GM12878 (cell line): ENCODE data around the gene ELL. TPM values are rescaled to one million over a fixed set of nuclear protein-coding genes. Genes with fewer than 3 reads are reported as not detected.
A peak's percentile ranks its signal among the peaks of the same experiment; 100 is the strongest.

ENCODE experiments used
- ATAC-seq: fragments of 200-7000 bp; cut with Tn5 transposase; 3 replicates; pipeline ENCODE4 v1.9.1; 2020; ENCODE audit warnings: mild to moderate bottlenecking, moderate library complexity
- BruUV-seq: library from RNA; stranded (reverse); fragments of 400-500 nt; replicated peaks from 2 replicates; lab custom pipeline; 2021; lab: Mats Ljungman, UMichigan
- CTCF ChIA-PET: fragments of 300-600 bp; sonication (Branson Sonifier 250); formaldehyde crosslinking; extraction: SDS; loops from one replicate; lab custom pipeline; 2021; ENCODE audit warnings: inconsistent platforms; lab: Yijun Ruan, JAX
- POLR2A ChIA-PET: fragments of 350-600 bp; formaldehyde crosslinking; extraction: SDS; loops from one replicate; lab custom pipeline; 2021; ENCODE audit warnings: inconsistent platforms; lab: Charles Lee
- RAD21 ChIA-PET: fragments of 300-600 bp; sonication (Branson Sonifier 250); formaldehyde crosslinking; loops from one replicate; lab custom pipeline; 2023; ENCODE audit warnings: antibody characterized with exemption; ENCODE audit not compliant: unreplicated experiment; lab: Charles Lee
- SMC1A ChIA-PET: fragments of 300-600 bp; sonication (Branson Sonifier 250); formaldehyde crosslinking; loops from one replicate; lab custom pipeline; 2023; ENCODE audit not compliant: unreplicated experiment, uncharacterized antibody; lab: Charles Lee
- DNase-seq: peaks from one replicate; pipeline ENCODE4 v3.0.0-alpha.2; 2011; ENCODE audit warnings: low read depth, low spot score
- FAIRE-seq: peaks from 3 replicates; lab custom pipeline; 2011; peaks lifted over from hg19 to GRCh38; lab: Jason Lieb, UNC
- H2AFZ ChIP-seq: 2 replicates; pipeline ENCODE4 v1.6.0; 2011; ENCODE audit warnings: low read depth, low read length, control low read depth; ENCODE audit not compliant: control insufficient read depth
- H3K27ac ChIP-seq: 2 replicates; pipeline ENCODE4 v1.5.1; 2011; ENCODE audit warnings: control low read depth; ENCODE audit not compliant: control insufficient read depth, insufficient read depth
- H3K27me3 ChIP-seq, 2 experiments: replicated peaks in 1 of 2; 2 replicates each; pipeline versions ENCODE4 v1.6.0 to v1.6.1; 2011; ENCODE audit warnings: low read length in 1 of 2; ENCODE audit not compliant: control insufficient read depth in 2 of 2, insufficient read depth in 2 of 2
- H3K36me3 ChIP-seq, 2 experiments: 2 replicates each; pipeline ENCODE4 v1.5.1; 2011; ENCODE audit warnings: low read length in 1 of 2; ENCODE audit not compliant: control insufficient read depth in 2 of 2, insufficient read depth in 2 of 2
- H3K4me1 ChIP-seq: 2 replicates; pipeline ENCODE4 v1.6.1; 2011; ENCODE audit warnings: mild to moderate bottlenecking, low read length, moderate library complexity, mixed read lengths; ENCODE audit not compliant: control insufficient read depth, insufficient read depth
- H3K4me2 ChIP-seq: 2 replicates; pipeline ENCODE4 v1.6.0; 2011; ENCODE audit warnings: control low read depth; ENCODE audit not compliant: control insufficient read depth, insufficient read depth
- H3K4me3 ChIP-seq: fragments of 200-600 bp; sonication (generic); 2 replicates; pipeline ENCODE4 v1.5.1; 2016
- H3K79me2 ChIP-seq: 2 replicates; pipeline ENCODE4 v1.6.0; 2011; ENCODE audit warnings: low read length; ENCODE audit not compliant: control insufficient read depth, insufficient read depth
- H3K9ac ChIP-seq: 2 replicates; pipeline ENCODE4 v1.8.0; 2011; ENCODE audit warnings: low read length, control low read depth, mixed read lengths; ENCODE audit not compliant: control insufficient read depth, insufficient read depth
- H3K9me3 ChIP-seq: replicated peaks from 3 replicates; pipeline ENCODE4 v1.5.1; 2011; ENCODE audit warnings: mild to moderate bottlenecking, low read length; ENCODE audit not compliant: control insufficient read depth, insufficient read depth
- H4K20me1 ChIP-seq: 2 replicates; pipeline ENCODE4 v1.6.0; 2011; ENCODE audit not compliant: control insufficient read depth, insufficient read depth
- GABPA ChIP-seq: IDR thresholded peaks from 2 replicates; pipeline ENCODE4 v1.6.1; 2014; ENCODE audit warnings: antibody characterized with exemption, low read depth, mild to moderate bottlenecking, inconsistent platforms
- POLR2A ChIP-seq: IDR thresholded peaks from 2 replicates; pipeline ENCODE4 v1.6.1; 2011; ENCODE audit warnings: low read depth, mild to moderate bottlenecking, low read length
- RFX5 ChIP-seq: IDR thresholded peaks from 2 replicates; pipeline ENCODE4 v1.6.1; 2011; ENCODE audit warnings: low read depth, low read length, improper control_type of control experiment
- ZNF24 ChIP-seq: fragments of 450-650 bp; IDR thresholded peaks from 2 replicates; pipeline ENCODE4 v1.6.1; 2017; ENCODE audit warnings: antibody characterized with exemption, mild to moderate bottlenecking
- ZNF384 ChIP-seq: IDR thresholded peaks from 2 replicates; pipeline ENCODE4 v1.6.1; 2012; ENCODE audit warnings: low read depth, mild to moderate bottlenecking, low read length, improper control_type of control experiment, borderline replicate concordance
- WGBS: methylation state at CpG from one replicate; pipeline ENCODE4 v1.1.6; 2016; ENCODE audit warnings: low lambda C conversion rate; ENCODE audit not compliant: insufficient replicate concordance, insufficient coverage; ENCODE audit errors: missing lambda C conversion rate; 5-methylcytosine and 5-hydroxymethylcytosine counted together
- in situ Hi-C: fragments of 300-500 bp; cut with MboI; formaldehyde crosslinking; loops from 9 replicates; pipeline ENCODE4 v1.14.3; 2018; ENCODE audit warnings: mixed read lengths
- intact Hi-C: fragments of 100-400 bp; cut with micrococcal nuclease; formaldehyde crosslinking; loops from one replicate; pipeline ENCODE4 v1.14.2; 2022; ENCODE audit not compliant: unreplicated experiment
- polyA plus RNA-seq, 11 experiments: library from polyadenylated mRNA; depleted of rRNA in 4 of 11; unstranded in 6 of 11; stranded (reverse) in 5 of 11; fragments of >200 nt; fragmentation: Nextera tagmentation in 4 of 11; fragmentation: Illumina TruSeq in 1 of 11; extraction: Ambion mirVana in 4 of 11; extraction: Trizol in 1 of 11; gene quantifications; 1 replicate in 1 of 11; 2 replicates in 10 of 11; pipeline versions ENCODE4 v1.2.1 to v1.2.3, GENCODE V29; 2011 to 2016; ENCODE audit warnings: inconsistent platforms in 2 of 11, missing spikeins in 2 of 11, low read depth in 1 of 11
- total RNA-seq, 4 experiments: library from RNA; depleted of rRNA in 3 of 4; stranded (reverse); fragments of >200 nt in 3 of 4; fragmentation: Illumina TruSeq in 1 of 4; extraction: Trizol in 1 of 4; gene quantifications; 2 replicates each; pipeline versions ENCODE4 v1.2.1 to v1.2.3, GENCODE V29; 2013 to 2021

Gene ELL
- total and polyA plus RNA-seq, 10 of the 15 experiments (the other 5 are each of a cell fraction or from before 2014, with no cell fraction given) = 0.91 to 25.0 (median 9.1) TPM

- Histone ChIP-seq H3K9me3 (no peaks in the 10 kb centered on the region), H3K9ac (no peak overlapping the region), H2AFZ (no peak overlapping the region), H3K4me3 (no peak overlapping the region), H3K4me2 (0 out of 2 replicates have a peak overlapping the region, but pooled peaks have one; percentile 25), H3K27ac (no peak overlapping the region), H3K4me1 (peaks cover 41% of the 10 kb centered on the region), H3K36me3 (peaks cover 0 to 5% of the 10 kb centered on the region in 2 experiments; a peak in 2 of 4 replicates), H3K79me2 (peaks cover 43% of the 10 kb centered on the region), H3K27me3 (no peaks in the 10 kb centered on the region), H4K20me1 (no peaks in the 10 kb centered on the region; the same call in 1 of the 2 replicates)
- DNase-seq (no peak), ATAC-seq (no peak), FAIRE-seq (no peak)
- SMC1A ChIA-PET = no interaction called here
- in situ Hi-C loops = no loop called here
- 55% methylated on average over 18 of the region's 18 CpGs for WGBS
- TF ChIP-seq ZNF24 = peak; percentile 63; the same call in 1 of the 2 replicates
- TF ChIP-seq RFX5 = no peak
- 0 out of 2 replicates have a peak, but pooled peaks have one; percentile 27 for TF ChIP-seq POLR2A
- CTCF ChIA-PET = interaction anchor here (1.0 kb wide), 1 partner anchor 76 kb away, joined by 3 read pairs; no protein-coding TSS in a partner anchor
- no TSS peak for BruUV-seq
- RAD21 ChIA-PET = no interaction called here
- intact Hi-C loops = no loop called here
- POLR2A ChIA-PET = interaction anchor here (0.6 kb wide), 1 partner anchor 237 kb away, joined by 4 read pairs; no protein-coding TSS in a partner anchor
Measured at GRCh38 chr19:18425515-18426415, 96.1 kb downstream of the ELL start.

GRCh38 chr19:18424890-18425514 is 96.9 kb downstream of the ELL start:
- SMC1A ChIA-PET = no interaction called here
- H2AFZ ChIP-seq = no peak overlapping the region
- no peak overlapping the region for H3K9ac ChIP-seq
- no peak overlapping the region for H3K4me3 ChIP-seq
- H3K9me3 ChIP-seq = no peaks in the 10 kb centered on the region
- no TSS peak for BruUV-seq
- peaks cover 50% of the 10 kb centered on the region for H3K79me2 ChIP-seq
- H4K20me1 ChIP-seq = no peaks in the 10 kb centered on the region; the same call in 1 of the 2 replicates
- no peak overlapping the region for H3K27ac ChIP-seq
- 79% methylated on average over 12 of the region's 17 CpGs for WGBS
- ATAC-seq (no peak), DNase-seq (no peak), FAIRE-seq (no peak)
- H3K4me1 ChIP-seq = peaks cover 36% of the 10 kb centered on the region
- TF ChIP-seq GABPA (no peak), POLR2A (no peak), ZNF384 (no peak)
- H3K27me3 ChIP-seq = no peaks in the 10 kb centered on the region
- H3K4me2 ChIP-seq = no peak overlapping the region
- CTCF ChIA-PET = no interaction called here
- POLR2A ChIA-PET = interaction anchor here (0.6 kb wide), 1 partner anchor 236 kb away, joined by 4 read pairs; no protein-coding TSS in a partner anchor
- in situ Hi-C loops = no loop called here
- RAD21 ChIA-PET = no interaction called here
- intact Hi-C loops = no loop called here
- peaks cover 0 to 5% of the 10 kb centered on the region in 2 experiments; a peak in 2 of 4 replicates for H3K36me3 ChIP-seq
